NCI-H345 (cell line): ENCODE results near the gene LRRC41.
"Not testable (repeated sequence)": the region's sequence is repeated elsewhere in the genome, so short reads cannot be mapped to it uniquely, and the experiment has no call there.

Experiments used
- DNase-seq: peaks from one replicate; lab custom pipeline; 2025; lab: John Stamatoyannopoulos, UW

The LRRC41 gene

GRCh38 chr1:46284597-46285564 lies 18.5 kb downstream of the LRRC41 start:
- DNase-seq = peak; percentile 62

GRCh38 chr1:46284058-46284457 lies 19.4 kb downstream of the LRRC41 start:
- no peak for DNase-seq

GRCh38 chr1:46281021-46281420 lies 22.4 kb downstream of the LRRC41 start:
- no peak for DNase-seq

GRCh38 chr1:46280092-46280491 lies 23.3 kb downstream of the LRRC41 start:
- DNase-seq = no peak

GRCh38 chr1:46278807-46279206 lies 24.6 kb downstream of the LRRC41 start:
- DNase-seq = no peak

- DNase-seq = peak; percentile 7
These were observed 25.6 kb downstream of the LRRC41 start for GRCh38 chr1:46277658-46278373.

GRCh38 chr1:46275030-46275337 lies 28.4 kb downstream of the LRRC41 start:
- no peak for DNase-seq

GRCh38 chr1:46274225-46275029 lies 29.0 kb downstream of the LRRC41 start:
- DNase-seq = no peak

GRCh38 chr1:46268578-46268977 lies 34.8 kb downstream of the LRRC41 start:
- no peak for DNase-seq

- no peak for DNase-seq
These were observed 40.3 kb downstream of the LRRC41 start for GRCh38 chr1:46263146-46263545.

GRCh38 chr1:46262508-46262907 lies 40.9 kb downstream of the LRRC41 start:
- DNase-seq = no peak

GRCh38 chr1:46256523-46256922 lies 46.9 kb downstream of the LRRC41 start:
- DNase-seq = no peak

- DNase-seq = no peak
These were observed 48.7 kb downstream of the LRRC41 start for GRCh38 chr1:46254668-46255067.

- DNase-seq = peak; percentile 77
These were observed 55.1 kb downstream of the LRRC41 start for GRCh38 chr1:46248122-46248920.

- peak; percentile 99 for DNase-seq
These were observed 55.8 kb downstream of the LRRC41 start, which contains the start of gene RAD54L for GRCh38 chr1:46247436-46248121. Gene RAD54L (plus strand): TSS chr1:46247763. CDS start chr1:46248406, 643 bp downstream.

- peak; percentile 30 for DNase-seq
These were observed 56.6 kb downstream of the LRRC41 start for GRCh38 chr1:46246548-46247435.

- DNase-seq = not testable (repeated sequence)
These were observed 57.3 kb downstream of the LRRC41 start for GRCh38 chr1:46246136-46246535.

- DNase-seq = no peak
These were observed 58.6 kb downstream of the LRRC41 start for GRCh38 chr1:46244656-46245371.

GRCh38 chr1:46243831-46244230 lies 59.6 kb downstream of the LRRC41 start:
- DNase-seq = not testable (repeated sequence)
